Measurements from ENCODE around the gene NYNRIN. TPM values are rescaled to one million over a fixed set of nuclear protein-coding genes. Genes with fewer than 3 reads are reported as not detected.

Gene NYNRIN
- total and polyA plus RNA-seq, 2 of the 4 experiments (the other 2 are of a cell fraction): 2.2 to 5.4 TPM

GRCh38 chr14:24369907-24370687, 28.7 kb upstream of the NYNRIN start:
- H2AK5ac ChIP-seq (ENCODE audit: low read depth, low read length): no peak overlapping the region
- no peak overlapping the region for H2BK15ac ChIP-seq (ENCODE audit: low read depth, low read length)
- H3K9me1 ChIP-seq (ENCODE audit: insufficient read depth, low read length): peaks cover 9% of the 10 kb centered on the region
- POLR2A ChIA-PET (ENCODE audit: unreplicated experiment): no interaction called here
- H4K5ac ChIP-seq (ENCODE audit: low read depth, low read length): no peak overlapping the region
- peaks cover 10% of the 10 kb centered on the region for H3K4me1 ChIP-seq (ENCODE audit: control insufficient read depth, insufficient read depth, low read length)
- H4K91ac ChIP-seq (ENCODE audit: insufficient read depth, low read depth, low read length): no peak overlapping the region
- dilution Hi-C loops (cut with HindIII; ENCODE audit: low sequenced_read_pairs, unreplicated experiment): no loop called here
- H3K4me2 ChIP-seq (ENCODE audit: low read depth, low read length): no peak overlapping the region; the same call in 1 of the 2 replicates
- H3K18ac ChIP-seq (ENCODE audit: low read depth, low read length): no peak overlapping the region
- CTCF ChIA-PET: interaction anchor here (1.1 to 1.3 kb wide), 2 partner anchors 48 to 67 kb away, joined by 3 to 4 read pairs; no protein-coding TSS in a partner anchor
- no peak overlapping the region for H3K14ac ChIP-seq (replicated peaks; ENCODE audit: low read depth, low read length)
- H3K4me3 ChIP-seq (ENCODE audit: insufficient read depth, low read depth, low read length): no peak overlapping the region
- WGBS, 2 experiments (ENCODE audit: extremely low coverage in 2 of 2, insufficient read length in 1 of 2): 95% methylated on average over 8 of the region's 32 CpGs; no CpG with 5 or more reads in 1 of the 2 experiments
- H3K27me3 ChIP-seq (ENCODE audit: control insufficient read depth, insufficient read depth, low read length): no peaks in the 10 kb centered on the region
- H4K8ac ChIP-seq (ENCODE audit: low read depth in 2 of 2, low read length in 2 of 2): no peak overlapping the region
- H3K9me3 ChIP-seq (ENCODE audit: control insufficient read depth, insufficient read depth, low read length): no peaks in the 10 kb centered on the region
- no peak overlapping the region for H2AFZ ChIP-seq (replicated peaks; ENCODE audit: low read length, poor library complexity)
- no peak for TF ChIP-seq SMC3 (IDR thresholded peaks at IDR 0.05; ENCODE audit: low read depth, low read length)
- TF ChIP-seq MAFK (IDR thresholded peaks at IDR 0.05; ENCODE audit: low read depth, low read length): no peak
- no peak for TF ChIP-seq NFE2L2 (IDR thresholded peaks at IDR 0.05; ENCODE audit: low read depth, low read length)
- TF ChIP-seq CEBPB (IDR thresholded peaks at IDR 0.05; ENCODE audit: low read depth, low read length): no peak
- TF ChIP-seq BHLHE40 (IDR thresholded peaks at IDR 0.05; ENCODE audit: low read depth, low read length): no peak
- no peak for TF ChIP-seq RCOR1 (IDR thresholded peaks at IDR 0.05; ENCODE audit: insufficient replicate concordance, low read length)
- TF ChIP-seq MAZ (IDR thresholded peaks at IDR 0.05; ENCODE audit: borderline replicate concordance, low read depth, low read length): no peak
- TF ChIP-seq, protein P1, sequence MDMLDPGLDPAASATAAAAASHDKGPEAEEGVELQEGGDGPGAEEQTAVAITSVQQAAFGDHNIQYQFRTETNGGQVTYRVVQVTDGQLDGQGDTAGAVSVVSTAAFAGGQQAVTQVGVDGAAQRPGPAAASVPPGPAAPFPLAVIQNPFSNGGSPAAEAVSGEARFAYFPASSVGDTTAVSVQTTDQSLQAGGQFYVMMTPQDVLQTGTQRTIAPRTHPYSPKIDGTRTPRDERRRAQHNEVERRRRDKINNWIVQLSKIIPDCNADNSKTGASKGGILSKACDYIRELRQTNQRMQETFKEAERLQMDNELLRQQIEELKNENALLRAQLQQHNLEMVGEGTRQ (IDR thresholded peaks at IDR 0.05; ENCODE audit: low read depth, low read length): no peak
- TF ChIP-seq, protein P2, sequence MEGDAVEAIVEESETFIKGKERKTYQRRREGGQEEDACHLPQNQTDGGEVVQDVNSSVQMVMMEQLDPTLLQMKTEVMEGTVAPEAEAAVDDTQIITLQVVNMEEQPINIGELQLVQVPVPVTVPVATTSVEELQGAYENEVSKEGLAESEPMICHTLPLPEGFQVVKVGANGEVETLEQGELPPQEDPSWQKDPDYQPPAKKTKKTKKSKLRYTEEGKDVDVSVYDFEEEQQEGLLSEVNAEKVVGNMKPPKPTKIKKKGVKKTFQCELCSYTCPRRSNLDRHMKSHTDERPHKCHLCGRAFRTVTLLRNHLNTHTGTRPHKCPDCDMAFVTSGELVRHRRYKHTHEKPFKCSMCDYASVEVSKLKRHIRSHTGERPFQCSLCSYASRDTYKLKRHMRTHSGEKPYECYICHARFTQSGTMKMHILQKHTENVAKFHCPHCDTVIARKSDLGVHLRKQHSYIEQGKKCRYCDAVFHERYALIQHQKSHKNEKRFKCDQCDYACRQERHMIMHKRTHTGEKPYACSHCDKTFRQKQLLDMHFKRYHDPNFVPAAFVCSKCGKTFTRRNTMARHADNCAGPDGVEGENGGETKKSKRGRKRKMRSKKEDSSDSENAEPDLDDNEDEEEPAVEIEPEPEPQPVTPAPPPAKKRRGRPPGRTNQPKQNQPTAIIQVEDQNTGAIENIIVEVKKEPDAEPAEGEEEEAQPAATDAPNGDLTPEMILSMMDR (conservative IDR thresholded peaks at IDR 0.05; ENCODE audit: low read depth, low read length): no peak
- TF ChIP-seq RAD21 (IDR thresholded peaks at IDR 0.05; ENCODE audit: low read length): no peak
- TF ChIP-seq, protein P3, sequence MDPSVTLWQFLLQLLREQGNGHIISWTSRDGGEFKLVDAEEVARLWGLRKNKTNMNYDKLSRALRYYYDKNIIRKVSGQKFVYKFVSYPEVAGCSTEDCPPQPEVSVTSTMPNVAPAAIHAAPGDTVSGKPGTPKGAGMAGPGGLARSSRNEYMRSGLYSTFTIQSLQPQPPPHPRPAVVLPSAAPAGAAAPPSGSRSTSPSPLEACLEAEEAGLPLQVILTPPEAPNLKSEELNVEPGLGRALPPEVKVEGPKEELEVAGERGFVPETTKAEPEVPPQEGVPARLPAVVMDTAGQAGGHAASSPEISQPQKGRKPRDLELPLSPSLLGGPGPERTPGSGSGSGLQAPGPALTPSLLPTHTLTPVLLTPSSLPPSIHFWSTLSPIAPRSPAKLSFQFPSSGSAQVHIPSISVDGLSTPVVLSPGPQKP (IDR thresholded peaks at IDR 0.05; ENCODE audit: borderline replicate concordance, low read depth, low read length): no peak
- in situ Hi-C loops (cut with MboI; ENCODE audit: low sequenced_read_pairs): loop anchor here (10.0 kb wide), 1 partner anchor 65 kb away; no protein-coding TSS in a partner anchor
- no peak overlapping the region for H3K23ac ChIP-seq (ENCODE audit: low read depth, low read length)
- H3K9ac ChIP-seq (ENCODE audit: low read depth, low read length): no peak overlapping the region
- H3K27ac ChIP-seq (ENCODE audit: insufficient read depth, low read length): no peak overlapping the region
- H3K79me1 ChIP-seq (ENCODE audit: low read depth in 1 of 2, low read length in 2 of 2): peaks cover 6 to 28% of the 10 kb centered on the region in 2 experiments; a peak in 3 of 4 replicates
- no peak overlapping the region for H3K56ac ChIP-seq (ENCODE audit: extremely low read depth, insufficient read depth, low read length)
- no peak overlapping the region for H2BK20ac ChIP-seq (ENCODE audit: low read depth, low read length)
- no peak overlapping the region for H2BK5ac ChIP-seq (ENCODE audit: low read depth, low read length, poor library complexity, severe bottlenecking)
- BruUV-seq (replicated peaks): no TSS peak
- H3K36me3 ChIP-seq (ENCODE audit: control insufficient read depth, insufficient read depth, low read length): peaks cover 43% of the 10 kb centered on the region
- intact Hi-C loops (cut with micrococcal nuclease): no loop called here
- ATAC-seq (ENCODE audit: low read depth): no peak
- DNase-seq: no peak
- H2AK9ac ChIP-seq (replicated peaks; ENCODE audit: low read depth, low read length, poor library complexity): no peak overlapping the region
- no peak overlapping the region for H2BK120ac ChIP-seq (ENCODE audit: low read depth, low read length)
- no peak overlapping the region for H3K4ac ChIP-seq (ENCODE audit: low read depth, low read length)
- H4K20me1 ChIP-seq (ENCODE audit: insufficient read depth, low read length): peaks cover 4% of the 10 kb centered on the region

All from IMR-90 (cell line).